SK-N-SH (cell line): ENCODE data around the gene FLAD1. TPM values are rescaled to one million over a fixed set of nuclear protein-coding genes. Genes with fewer than 3 reads are reported as not detected.

Experiments used
- CTCF ChIA-PET: fragments of 300-600, 350-600 bp; formaldehyde crosslinking; extraction: SDS; loops from one replicate; lab custom pipeline; 2021; lab: Yijun Ruan, JAX
- POLR2A ChIA-PET: fragments of 350-600 bp; sonication (Branson Sonifier 250); formaldehyde crosslinking; extraction: SDS; loops from one replicate; lab custom pipeline; 2020; ENCODE audit warnings: antibody characterized with exemption, inconsistent platforms; lab: Yijun Ruan, JAX
- DNase-seq: peaks from one replicate; pipeline ENCODE4 v3.0.0; 2012
- H2AFZ ChIP-seq: fragments of 200-600 bp; sonication (generic); 2 replicates; pipeline ENCODE4 v1.8.1; 2016; ENCODE audit warnings: antibody characterized with exemption, mild to moderate bottlenecking, low read depth
- H3F3A ChIP-seq: fragments of 200-600 bp; sonication (generic); replicated peaks from 2 replicates; pipeline ENCODE3; 2016; ENCODE audit warnings: antibody characterized with exemption, mild to moderate bottlenecking; ENCODE audit not compliant: insufficient read depth
- H3K27ac ChIP-seq, 2 experiments: fragments of 200-500 bp in 1 of 2; fragments of 200-600 bp in 1 of 2; sonication (Bioruptor generic) in 1 of 2; sonication (generic), shearing (Covaris generic) in 1 of 2; 2 replicates each; pipeline versions ENCODE4 v1.5.1 to v1.6.1; 2014 to 2016; ENCODE audit warnings: low read depth in 2 of 2, inconsistent platforms in 1 of 2, low read length in 1 of 2, mild to moderate bottlenecking in 1 of 2, mixed read lengths in 1 of 2
- H3K27me3 ChIP-seq: fragments of 200-600 bp; sonication (generic), shearing (Covaris generic); 2 replicates; pipeline ENCODE4 v1.6.1; 2016; ENCODE audit warnings: mixed run types; ENCODE audit not compliant: insufficient read depth
- H3K36me3 ChIP-seq, 2 experiments: fragments of 200-500 bp in 1 of 2; fragments of 200-600 bp in 1 of 2; sonication (Bioruptor generic) in 1 of 2; sonication (generic) in 1 of 2; replicated peaks in 1 of 2; 2 replicates each; pipeline versions ENCODE3 to v1.5.1; 2014 to 2016; ENCODE audit warnings: low read length in 1 of 2, mild to moderate bottlenecking in 1 of 2; ENCODE audit not compliant: insufficient read depth in 2 of 2, control insufficient read depth in 1 of 2
- H3K4me1 ChIP-seq, 2 experiments: fragments of 200-500 bp in 1 of 2; fragments of 200-600 bp in 1 of 2; sonication (Bioruptor generic) in 1 of 2; sonication (generic), shearing (Covaris generic) in 1 of 2; 2 replicates each; pipeline versions ENCODE4 v1.5.1 to v1.6.1; 2014 to 2016; ENCODE audit warnings: low read depth in 1 of 2, low read length in 1 of 2, mixed run types in 1 of 2; ENCODE audit not compliant: insufficient read depth in 2 of 2, control insufficient read depth in 1 of 2
- H3K4me2 ChIP-seq: fragments of 200-600 bp; sonication (generic), shearing (Covaris generic); 2 replicates; pipeline ENCODE4 v1.6.1; 2017; ENCODE audit warnings: mixed run types
- H3K4me3 ChIP-seq, 2 experiments: fragments of 200-500 bp in 1 of 2; fragments of 200-600 bp in 1 of 2; sonication (Bioruptor generic) in 1 of 2; sonication (generic), shearing (Covaris generic) in 1 of 2; 2 replicates each; pipeline versions ENCODE4 v1.5.1 to v1.8.1; 2014 to 2016; ENCODE audit warnings: low read depth in 2 of 2, inconsistent platforms in 1 of 2, low read length in 1 of 2, mild to moderate bottlenecking in 1 of 2, mixed read lengths in 1 of 2, moderate library complexity in 1 of 2
- H3K79me2 ChIP-seq: fragments of 200-600 bp; sonication (generic); 2 replicates; pipeline ENCODE4 v1.8.1; 2017; ENCODE audit warnings: mild to moderate bottlenecking; ENCODE audit not compliant: insufficient read depth
- H3K9ac ChIP-seq: fragments of 200-600 bp; sonication (generic); 2 replicates; pipeline ENCODE4 v1.6.1; 2017; ENCODE audit warnings: mixed run types
- H3K9me2 ChIP-seq: fragments of 200-600 bp; sonication (generic); 2 replicates; pipeline ENCODE4 v1.6.1; 2017; ENCODE audit warnings: mixed run types
- H3K9me3 ChIP-seq: fragments of 200-600 bp; sonication (generic); 2 replicates; pipeline ENCODE4 v1.6.1; 2017; ENCODE audit warnings: mixed run types, mild to moderate bottlenecking, moderate library complexity
- H4K20me1 ChIP-seq: fragments of 200-600 bp; sonication (generic); 2 replicates; pipeline ENCODE4 v1.6.1; 2017; ENCODE audit warnings: mild to moderate bottlenecking, mixed run types; ENCODE audit not compliant: insufficient read depth
- FOXM1 ChIP-seq: IDR thresholded peaks from 2 replicates; pipeline ENCODE4 v1.4.0; 2012; ENCODE audit warnings: low read depth, mild to moderate bottlenecking
- MXI1 ChIP-seq: IDR thresholded peaks from 2 replicates; pipeline ENCODE4 v1.6.1; 2012; ENCODE audit warnings: mild to moderate bottlenecking, low read depth, low read length, improper control_type of control experiment
- NFIC ChIP-seq: IDR thresholded peaks from 2 replicates; pipeline ENCODE4 v1.4.0; 2012; ENCODE audit warnings: borderline replicate concordance
- POLR2AphosphoS5 ChIP-seq: IDR thresholded peaks from 2 replicates; pipeline ENCODE4 v1.6.1; 2012; ENCODE audit warnings: low read depth, low read length
- RAD21 ChIP-seq: IDR thresholded peaks from 2 replicates; pipeline ENCODE4 v1.6.1; 2012; ENCODE audit warnings: mild to moderate bottlenecking, low read length
- RXRA ChIP-seq: IDR thresholded peaks from 2 replicates; pipeline ENCODE4 v1.4.0; 2012; ENCODE audit warnings: low read depth, mild to moderate bottlenecking, borderline replicate concordance
- TAF1 ChIP-seq: IDR thresholded peaks from 2 replicates; pipeline ENCODE4 v1.6.1; 2012; ENCODE audit warnings: low read depth, mild to moderate bottlenecking, low read length, moderate library complexity, borderline replicate concordance
- TEAD4 ChIP-seq: IDR thresholded peaks from 2 replicates; pipeline ENCODE4 v1.4.0; 2012; ENCODE audit warnings: mild to moderate bottlenecking, borderline replicate concordance; ENCODE audit not compliant: insufficient read depth
- WGBS: methylation state at CpG from one replicate; pipeline ENCODE4 v1.1.6; 2017; ENCODE audit warnings: low lambda C conversion rate; 5-methylcytosine and 5-hydroxymethylcytosine counted together
- polyA plus RNA-seq, 3 experiments: library from polyadenylated mRNA; depleted of rRNA; stranded (reverse); fragments of >200 nt; gene quantifications; 2 replicates each; pipeline ENCODE4 v1.2.3, GENCODE V29; 2012
- TF ChIP-seq, protein P1 (sequence below): IDR thresholded peaks from 2 replicates; pipeline ENCODE4; 2012
- TF ChIP-seq, protein P2 (sequence below): IDR thresholded peaks from 2 replicates; pipeline ENCODE4 v1.4.0; 2012; ENCODE audit warnings: low read depth
- TF ChIP-seq, protein P3 (sequence below): fragments of 150-350 bp; IDR thresholded peaks from 2 replicates; pipeline ENCODE4 v1.6.1; 2017; ENCODE audit warnings: antibody characterized with exemption, low read length, low read depth, borderline replicate concordance

FLAD1 gene
- polyA plus RNA-seq, 1 of the 3 experiments (the other 2 are of a cell fraction): 50.8 TPM

DNA sequence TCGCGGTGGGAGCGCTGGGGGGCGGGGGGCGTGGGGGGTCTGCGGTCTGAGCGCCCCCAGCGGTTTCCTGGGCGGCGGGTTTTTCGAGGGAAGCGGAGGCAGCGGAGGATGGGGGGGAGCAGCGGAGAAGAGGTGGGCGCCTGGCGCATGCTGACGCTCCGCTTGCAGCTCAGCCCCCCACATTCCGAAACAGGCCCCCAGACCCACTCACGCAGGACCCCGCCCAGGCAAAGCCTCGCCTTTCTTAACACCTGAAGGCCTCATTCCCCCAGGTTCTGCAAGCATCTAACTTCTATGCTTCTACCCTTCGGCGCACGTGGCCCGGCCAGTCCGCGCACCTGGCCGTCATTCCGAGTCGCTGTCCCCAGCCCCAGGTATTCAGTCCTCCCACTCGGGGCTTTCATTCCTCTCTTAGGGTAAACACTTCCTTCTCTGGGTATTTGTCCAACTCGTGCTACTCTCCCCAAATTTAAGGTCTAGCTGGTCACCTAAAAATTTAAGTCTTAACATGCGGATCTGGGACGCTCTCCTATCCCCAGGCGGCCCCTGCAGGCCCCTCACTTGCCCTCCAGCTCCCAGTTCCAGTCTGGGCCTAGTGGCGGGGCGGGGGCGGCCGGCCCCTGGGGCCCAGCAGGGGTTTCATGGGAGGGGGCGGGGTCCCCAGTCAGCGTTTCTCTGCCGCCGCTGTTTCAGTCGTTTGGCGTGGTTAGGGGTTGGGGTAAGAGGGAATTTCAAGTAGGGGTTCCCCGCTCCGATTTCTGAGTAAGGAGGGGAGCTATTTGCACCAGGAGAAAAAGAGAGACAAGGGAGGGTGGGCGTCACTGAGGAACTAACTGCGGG, 16.6 kb downstream of the FLAD1 start:
- Histone ChIP-seq H3K27me3 (no peaks in the 10 kb centered on the region), H4K20me1 (no peaks in the 10 kb centered on the region), H3K9ac (peak overlapping the region; percentile 40; the same call in 1 of the 2 replicates), H3K27ac (peak overlapping the region; percentile 92 to 94), H3K4me2 (peak overlapping the region; percentile 96), H3K4me3 (peak overlapping the region; percentile 57 to 71), H3K9me3 (no peaks in the 10 kb centered on the region), H2AFZ (peak overlapping the region; percentile 70; the same call in 1 of the 2 replicates), H3K4me1 (peaks cover 20 to 24% of the 10 kb centered on the region in 2 experiments), H3K79me2 (peaks cover 25% of the 10 kb centered on the region), H3K36me3 (no peaks in the 10 kb centered on the region), H3F3A (peaks cover 30% of the 10 kb centered on the region), H3K9me2 (no peaks in the 10 kb centered on the region)
- TF ChIP-seq TAF1 (0 out of 2 replicates have a peak, but pooled peaks have one; percentile 14), MXI1 (peak; percentile 67; the same call in 1 of the 2 replicates)
- TF ChIP-seq, protein P1, sequence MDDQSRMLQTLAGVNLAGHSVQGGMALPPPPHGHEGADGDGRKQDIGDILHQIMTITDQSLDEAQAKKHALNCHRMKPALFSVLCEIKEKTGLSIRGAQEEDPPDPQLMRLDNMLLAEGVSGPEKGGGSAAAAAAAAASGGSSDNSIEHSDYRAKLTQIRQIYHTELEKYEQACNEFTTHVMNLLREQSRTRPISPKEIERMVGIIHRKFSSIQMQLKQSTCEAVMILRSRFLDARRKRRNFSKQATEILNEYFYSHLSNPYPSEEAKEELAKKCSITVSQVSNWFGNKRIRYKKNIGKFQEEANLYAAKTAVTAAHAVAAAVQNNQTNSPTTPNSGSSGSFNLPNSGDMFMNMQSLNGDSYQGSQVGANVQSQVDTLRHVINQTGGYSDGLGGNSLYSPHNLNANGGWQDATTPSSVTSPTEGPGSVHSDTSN: no peak
- TF ChIP-seq, protein P2, sequence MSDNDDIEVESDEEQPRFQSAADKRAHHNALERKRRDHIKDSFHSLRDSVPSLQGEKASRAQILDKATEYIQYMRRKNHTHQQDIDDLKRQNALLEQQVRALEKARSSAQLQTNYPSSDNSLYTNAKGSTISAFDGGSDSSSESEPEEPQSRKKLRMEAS: peak; percentile 56; the same call in 1 of the 2 replicates
- ChIA-PET POLR2A (interaction anchor here (0.7 to 3.0 kb wide), 7 partner anchors 12 to 44 kb away, joined by 3 to 18 read pairs (median 3); partner anchors contain the start of genes FLAD1, PBXIP1, PYGO2 and SHC1), CTCF (interaction anchor here (0.6 to 14.0 kb wide), 33 partner anchors 9 to 519 kb away, joined by 3 to 640 read pairs (median 6); partner anchors contain the start of genes ADAM15, CKS1B, CLK2 and EFNA3)
- WGBS: 18% methylated on average over 43 of the region's 50 CpGs
- DNase-seq: peak; percentile 64

DNA sequence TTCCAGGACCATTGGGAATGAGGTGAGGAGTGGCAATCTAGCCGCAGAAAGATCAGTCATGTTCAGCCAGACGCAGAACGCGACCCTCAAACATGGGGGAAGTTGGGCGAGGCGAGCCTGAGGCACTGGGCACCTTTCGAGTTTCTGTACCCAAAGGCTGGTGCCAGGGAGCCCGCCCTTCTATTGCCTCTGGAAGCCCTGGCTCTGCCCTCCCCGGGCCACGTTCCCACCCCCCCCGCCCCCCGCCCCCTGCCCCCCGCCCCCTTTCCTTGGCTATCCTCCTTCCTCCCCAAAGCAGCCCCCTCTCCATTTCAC, 17.2 kb downstream of the FLAD1 start:
- H3K9me2 ChIP-seq: no peaks in the 10 kb centered on the region

More for the DNA sequence above, 17.2 kb downstream of the FLAD1 start:
- WGBS: 6% methylated on average over 13 of the region's 13 CpGs
- Histone ChIP-seq H3K9me3 (no peaks in the 10 kb centered on the region), H3K27me3 (no peaks in the 10 kb centered on the region), H2AFZ (peak overlapping the region; percentile 70; the same call in 1 of the 2 replicates), H3K4me1 (peaks cover 22 to 28% of the 10 kb centered on the region in 2 experiments), H3K27ac (peak overlapping the region; percentile 92 to 94), H3K36me3 (no peaks in the 10 kb centered on the region), H3K9ac (peak overlapping the region; percentile 76; the same call in 1 of the 2 replicates), H3F3A (peaks cover 31% of the 10 kb centered on the region), H3K4me3 (peak overlapping the region; percentile 57 to 71), H4K20me1 (no peaks in the 10 kb centered on the region), H3K4me2 (peak overlapping the region; percentile 96), H3K79me2 (peaks cover 31% of the 10 kb centered on the region)
- no peak for DNase-seq
- ChIA-PET CTCF (interaction anchor here (0.6 to 14.0 kb wide), 19 partner anchors 8 to 331 kb away, joined by 3 to 640 read pairs (median 10); partner anchors contain the start of genes ADAM15, CKS1B, EFNA3 and FLAD1), POLR2A (interaction anchor here (0.7 to 3.0 kb wide), 4 partner anchors 27 to 45 kb away, joined by 3 to 18 read pairs (median 11); partner anchors contain the start of genes PBXIP1, PYGO2 and SHC1)
- TF ChIP-seq RAD21: no peak
- TF ChIP-seq TEAD4: no peak
- TF ChIP-seq, protein P3, sequence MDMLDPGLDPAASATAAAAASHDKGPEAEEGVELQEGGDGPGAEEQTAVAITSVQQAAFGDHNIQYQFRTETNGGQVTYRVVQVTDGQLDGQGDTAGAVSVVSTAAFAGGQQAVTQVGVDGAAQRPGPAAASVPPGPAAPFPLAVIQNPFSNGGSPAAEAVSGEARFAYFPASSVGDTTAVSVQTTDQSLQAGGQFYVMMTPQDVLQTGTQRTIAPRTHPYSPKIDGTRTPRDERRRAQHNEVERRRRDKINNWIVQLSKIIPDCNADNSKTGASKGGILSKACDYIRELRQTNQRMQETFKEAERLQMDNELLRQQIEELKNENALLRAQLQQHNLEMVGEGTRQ: no peak
- no peak for TF ChIP-seq NFIC
- no peak for TF ChIP-seq FOXM1
- TF ChIP-seq RXRA: no peak
- TF ChIP-seq POLR2AphosphoS5: no peak
- no peak for TF ChIP-seq TAF1
